D721Med (cell line): ENCODE data around the gene KLHL14.

Experiments used
- DNase-seq: peaks from one replicate; pipeline ENCODE4 v3.0.0; 2011; ENCODE audit warnings: low spot score; ENCODE audit not compliant: insufficient read length
- FAIRE-seq: peaks from 2 replicates; lab custom pipeline; 2011; peaks lifted over from hg19 to GRCh38; lab: Jason Lieb, UNC
- TF ChIP-seq, protein P1 (sequence below): IDR thresholded peaks from 2 replicates; pipeline ENCODE4 v1.5.1; 2012; ENCODE audit warnings: mild to moderate bottlenecking, control low read depth; ENCODE audit not compliant: insufficient read depth; ENCODE audit errors: missing control alignments

The KLHL14 gene

GRCh38 chr18:32770054-32770665 lies 2.7 kb downstream of the KLHL14 start:
- DNase-seq (peak; percentile 39), FAIRE-seq (no peak)
- TF ChIP-seq, protein P1, sequence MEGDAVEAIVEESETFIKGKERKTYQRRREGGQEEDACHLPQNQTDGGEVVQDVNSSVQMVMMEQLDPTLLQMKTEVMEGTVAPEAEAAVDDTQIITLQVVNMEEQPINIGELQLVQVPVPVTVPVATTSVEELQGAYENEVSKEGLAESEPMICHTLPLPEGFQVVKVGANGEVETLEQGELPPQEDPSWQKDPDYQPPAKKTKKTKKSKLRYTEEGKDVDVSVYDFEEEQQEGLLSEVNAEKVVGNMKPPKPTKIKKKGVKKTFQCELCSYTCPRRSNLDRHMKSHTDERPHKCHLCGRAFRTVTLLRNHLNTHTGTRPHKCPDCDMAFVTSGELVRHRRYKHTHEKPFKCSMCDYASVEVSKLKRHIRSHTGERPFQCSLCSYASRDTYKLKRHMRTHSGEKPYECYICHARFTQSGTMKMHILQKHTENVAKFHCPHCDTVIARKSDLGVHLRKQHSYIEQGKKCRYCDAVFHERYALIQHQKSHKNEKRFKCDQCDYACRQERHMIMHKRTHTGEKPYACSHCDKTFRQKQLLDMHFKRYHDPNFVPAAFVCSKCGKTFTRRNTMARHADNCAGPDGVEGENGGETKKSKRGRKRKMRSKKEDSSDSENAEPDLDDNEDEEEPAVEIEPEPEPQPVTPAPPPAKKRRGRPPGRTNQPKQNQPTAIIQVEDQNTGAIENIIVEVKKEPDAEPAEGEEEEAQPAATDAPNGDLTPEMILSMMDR = no peak

DNA sequence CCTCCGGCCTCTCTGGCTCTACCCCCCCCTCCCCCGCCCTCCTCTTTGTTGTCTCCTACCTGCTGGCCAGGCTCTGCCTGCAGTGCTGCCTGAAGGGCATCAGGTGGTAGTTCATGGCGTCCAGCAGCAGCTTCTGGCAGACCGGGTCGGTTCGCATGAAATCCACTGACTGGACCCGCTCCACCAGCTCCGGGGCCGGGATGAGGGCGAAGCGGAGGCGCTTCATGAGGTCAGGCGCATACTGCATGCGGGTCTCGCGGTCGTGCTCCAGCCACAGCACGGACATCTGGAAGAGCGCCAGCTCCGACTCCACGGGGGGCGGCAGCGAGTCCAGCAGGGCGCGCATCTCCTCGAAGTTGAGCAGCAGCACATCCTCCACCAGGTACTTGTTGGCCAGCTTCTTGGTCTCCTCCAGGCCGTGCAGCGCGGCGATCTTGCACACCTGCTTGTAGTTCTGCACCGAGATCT lies 3.2 kb downstream of the KLHL14 start:
- DNase-seq (no peak), FAIRE-seq (no peak)
- TF ChIP-seq, protein P1 = no peak

DNA sequence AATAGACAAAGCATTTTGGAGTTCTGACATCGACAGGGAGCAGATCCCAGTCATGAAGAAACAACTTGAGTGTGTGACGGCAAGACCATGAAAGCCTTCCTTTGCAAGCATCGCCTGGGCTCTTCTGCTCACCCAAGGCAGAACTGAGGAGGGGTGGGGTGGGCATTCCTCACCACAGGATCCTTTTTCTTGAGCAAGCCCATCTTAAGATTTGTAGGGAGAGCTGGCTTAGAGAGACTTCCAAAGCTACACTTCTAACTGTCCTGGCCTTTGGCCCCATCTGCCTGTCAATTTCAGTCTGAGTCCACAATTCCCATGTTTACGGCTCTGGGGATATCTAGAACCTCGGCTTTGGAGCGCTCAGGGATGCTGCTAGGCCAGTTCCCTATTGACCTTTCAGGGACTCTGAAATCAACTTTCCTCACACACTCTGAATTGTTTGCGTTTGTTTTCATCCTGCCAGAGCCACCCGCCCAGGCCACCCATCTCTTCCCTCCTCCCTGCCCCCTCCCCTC lies 3.7 kb downstream of the KLHL14 start:
- no peak for DNase-seq

GRCh38 chr18:32767400-32767799 lies 5.4 kb downstream of the KLHL14 start:
- TF ChIP-seq, protein P1 = no peak
- DNase-seq (no peak), FAIRE-seq (no peak)

More for the DNA sequence above, 3.7 kb downstream of the KLHL14 start:
- TF ChIP-seq, protein P1 = no peak
- no peak for FAIRE-seq

- TF ChIP-seq, protein P1 = no peak
- no peak for FAIRE-seq
- no peak for DNase-seq
Measured at GRCh38 chr18:32764611-32765244, 8.1 kb downstream of the KLHL14 start.

- TF ChIP-seq, protein P1 = no peak
- DNase-seq (no peak), FAIRE-seq (no peak)
Measured at GRCh38 chr18:32763293-32763692, 9.5 kb downstream of the KLHL14 start.

GRCh38 chr18:32761231-32761630 lies 11.6 kb downstream of the KLHL14 start:
- FAIRE-seq (no peak), DNase-seq (no peak)
- TF ChIP-seq, protein P1 = no peak
